Measurements from ENCODE around the gene CAPN1. TPM values are rescaled to one million over a fixed set of nuclear protein-coding genes. Genes with fewer than 3 reads are reported as not detected.
"Not testable (repeated sequence)": the region's sequence is repeated elsewhere in the genome, so short reads cannot be mapped to it uniquely, and the experiment has no call there.

The CAPN1 gene
- total RNA-seq, 2 experiments from 2014 or later = 164 to 167 TPM

DNA sequence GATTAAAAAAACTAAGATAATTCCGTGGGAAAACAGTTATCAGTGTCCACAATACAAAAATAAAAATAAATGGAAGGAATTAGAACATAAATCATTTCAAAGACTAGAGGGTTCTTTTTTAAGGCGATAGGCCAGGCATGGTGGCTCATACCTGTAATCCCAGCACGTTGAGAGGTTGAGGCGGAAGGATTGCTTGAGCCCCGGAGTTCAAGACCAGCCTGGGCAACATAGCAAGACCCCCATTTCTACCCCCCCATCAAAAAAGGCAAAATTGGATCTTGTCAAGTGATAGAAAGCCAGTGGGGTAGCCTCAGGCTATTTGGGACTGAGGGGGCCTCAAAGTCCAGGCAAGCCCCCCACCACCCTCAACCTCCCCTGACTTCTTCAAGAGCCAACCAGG, 59.4 kb downstream of the CAPN1 start:
- Mint-ChIP-seq H3K27me3 (no peaks in the 10 kb centered on the region), H3K9me3 (peaks cover 12% of the 10 kb centered on the region), H3K4me1 (no peaks in the 10 kb centered on the region), H3K4me3 (no peak overlapping the region), H3K36me3 (ENCODE audit: low read depth) (peaks cover 6% of the 10 kb centered on the region), H3K27ac (no peak overlapping the region)
- no peak for DNase-seq
- CTCF ChIA-PET = no interaction called here
- POLR2A ChIA-PET = no interaction called here

DNA sequence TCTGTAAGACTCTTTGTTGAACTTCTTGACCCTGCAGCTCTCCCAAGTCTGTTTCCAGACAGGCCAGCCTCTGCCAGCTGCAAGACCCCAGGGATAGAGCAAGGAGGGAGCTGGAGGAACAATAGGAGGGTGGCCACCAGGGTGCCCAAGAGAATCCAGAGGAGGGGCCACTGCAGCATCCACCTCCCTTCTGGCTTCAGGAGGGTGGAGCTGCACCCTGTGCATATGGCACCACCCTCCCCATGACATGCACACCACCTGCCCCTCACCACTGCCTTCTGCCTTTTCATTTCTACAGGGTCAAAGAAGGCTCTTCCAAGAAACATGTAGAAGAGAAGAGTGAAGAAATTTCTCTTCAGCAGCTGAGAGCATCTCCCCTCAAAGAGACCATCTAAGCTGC, 60.0 kb downstream of the CAPN1 start:
- H3K27ac Mint-ChIP-seq = no peak overlapping the region

GRCh38 chr11:65242389-65242788, 60.7 kb downstream of the CAPN1 start:
- Mint-ChIP-seq H3K9me3 (peaks cover 12% of the 10 kb centered on the region), H3K27ac (no peak overlapping the region), H3K4me3 (no peak overlapping the region), H3K27me3 (no peaks in the 10 kb centered on the region), H3K36me3 (ENCODE audit: low read depth) (peaks cover 6% of the 10 kb centered on the region), H3K4me1 (no peaks in the 10 kb centered on the region)
- POLR2A ChIA-PET = interaction anchor here (1.0 kb wide), 1 partner anchor 19 kb away, joined by 3 read pairs; the partner anchor contains the start of gene POLA2
- CTCF ChIA-PET = no interaction called here
- no peak for DNase-seq

More for the DNA sequence above, 60.0 kb downstream of the CAPN1 start:
- H3K9me3 Mint-ChIP-seq = peaks cover 12% of the 10 kb centered on the region
- H3K27me3 Mint-ChIP-seq = no peaks in the 10 kb centered on the region
- no peak for DNase-seq
- peaks cover 6% of the 10 kb centered on the region for H3K36me3 Mint-ChIP-seq (ENCODE audit: low read depth)
- H3K4me1 Mint-ChIP-seq = no peaks in the 10 kb centered on the region
- POLR2A ChIA-PET = no interaction called here
- no peak overlapping the region for H3K4me3 Mint-ChIP-seq
- CTCF ChIA-PET = no interaction called here

DNA sequence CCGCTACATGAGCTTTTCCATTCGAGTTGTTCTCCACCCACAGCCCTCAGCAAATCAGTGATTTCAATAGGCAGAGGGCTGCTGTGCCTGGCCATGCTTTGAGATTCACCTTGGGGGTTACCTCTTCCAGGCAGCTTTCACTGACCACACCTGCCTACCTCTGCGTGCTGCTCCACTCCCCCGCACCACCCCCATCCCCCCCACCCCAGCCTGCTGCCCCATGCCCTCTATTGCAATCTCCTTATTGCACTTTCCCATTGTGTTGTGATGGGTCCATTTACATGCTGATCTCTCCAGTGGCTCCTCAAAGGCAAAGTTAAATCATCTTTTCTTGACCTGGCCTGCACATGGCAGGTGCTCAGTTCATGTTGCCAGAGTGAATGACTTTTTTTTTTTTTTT, 62.1 kb downstream of the CAPN1 start:
- Mint-ChIP-seq H3K4me1 (no peaks in the 10 kb centered on the region), H3K4me3 (no peak overlapping the region), H3K9me3 (peaks cover 12% of the 10 kb centered on the region), H3K27me3 (no peaks in the 10 kb centered on the region), H3K27ac (no peak overlapping the region), H3K36me3 (ENCODE audit: low read depth) (peaks cover 6% of the 10 kb centered on the region)
- CTCF ChIA-PET = interaction anchor here (1.3 kb wide), 1 partner anchor 18 kb away, joined by 4 read pairs; no protein-coding TSS in a partner anchor
- no peak for DNase-seq
- POLR2A ChIA-PET = interaction anchor here (1.2 kb wide), 1 partner anchor 18 kb away, joined by 3 read pairs; the partner anchor contains the start of gene POLA2

GRCh38 chr11:65245046-65245445, 63.3 kb downstream of the CAPN1 start:
- DNase-seq; H3K27ac Mint-ChIP-seq; CTCF ChIA-PET; H3K4me1 Mint-ChIP-seq; H3K27me3 Mint-ChIP-seq; H3K4me3 Mint-ChIP-seq; H3K36me3 Mint-ChIP-seq (ENCODE audit: low read depth): not testable (repeated sequence)
- H3K9me3 Mint-ChIP-seq = peaks cover 12% of the 10 kb centered on the region
- POLR2A ChIA-PET = interaction anchor here (1.2 kb wide), 1 partner anchor 17 kb away, joined by 3 read pairs; the partner anchor contains the start of gene POLA2

- CTCF ChIA-PET = interaction anchor here (0.6 kb wide), 1 partner anchor 85 kb away, joined by 3 read pairs; no protein-coding TSS in a partner anchor
- no peaks in the 10 kb centered on the region for H3K4me1 Mint-ChIP-seq
- DNase-seq = no peak
- H3K36me3 Mint-ChIP-seq (ENCODE audit: low read depth) = peaks cover 6% of the 10 kb centered on the region
- no peaks in the 10 kb centered on the region for H3K27me3 Mint-ChIP-seq
- peaks cover 12% of the 10 kb centered on the region for H3K9me3 Mint-ChIP-seq
- no peak overlapping the region for H3K27ac Mint-ChIP-seq
- no peak overlapping the region for H3K4me3 Mint-ChIP-seq
- POLR2A ChIA-PET = interaction anchor here (0.6 to 2.4 kb wide), 2 partner anchors 16 to 49 kb away, joined by 3 to 7 read pairs; partner anchors contain the start of gene POLA2
These were observed 64.8 kb downstream of the CAPN1 start for GRCh38 chr11:65246506-65246905.

DNA sequence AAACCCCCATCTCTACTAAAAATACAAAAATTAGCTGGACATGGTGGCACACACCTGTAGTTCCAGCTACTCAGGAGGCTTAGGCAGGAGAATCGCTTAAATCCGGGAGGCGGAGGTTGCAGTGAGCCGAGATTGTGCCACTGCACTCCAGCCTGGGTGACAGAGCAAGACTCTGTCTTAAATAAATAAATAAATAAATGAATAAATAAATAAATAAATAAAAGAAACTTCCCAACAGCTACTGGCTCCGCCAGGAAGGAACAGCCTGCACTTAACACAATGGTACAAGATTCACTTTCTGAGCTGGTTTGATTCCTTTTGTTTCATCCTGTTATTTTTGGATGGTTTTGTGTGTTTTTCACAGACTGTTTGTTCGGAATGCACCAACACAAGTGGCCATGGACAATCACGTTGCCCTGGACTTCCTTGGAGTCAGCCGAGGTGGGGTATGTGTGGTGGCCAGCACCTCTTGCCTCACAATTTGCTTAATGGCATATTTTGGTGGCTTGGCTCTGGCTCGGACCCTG, 66.5 kb downstream of the CAPN1 start:
- ChIA-PET POLR2A (interaction anchor here (2.4 kb wide), 1 partner anchor 14 kb away, joined by 7 read pairs; the partner anchor contains the start of gene POLA2), CTCF (interaction anchor here (1.0 kb wide), 2 partner anchors 22 to 81 kb away, joined by 3 to 4 read pairs; no protein-coding TSS in a partner anchor)
- H3K4me3 Mint-ChIP-seq; H3K36me3 Mint-ChIP-seq (ENCODE audit: low read depth); H3K27ac Mint-ChIP-seq; H3K27me3 Mint-ChIP-seq; H3K9me3 Mint-ChIP-seq; H3K4me1 Mint-ChIP-seq; DNase-seq: not testable (repeated sequence)

- no peak overlapping the region for H3K4me3 Mint-ChIP-seq
- peaks cover 14% of the 10 kb centered on the region for H3K27me3 Mint-ChIP-seq
- H3K36me3 Mint-ChIP-seq (ENCODE audit: low read depth) = no peaks in the 10 kb centered on the region
- no peaks in the 10 kb centered on the region for H3K9me3 Mint-ChIP-seq
- no peak for DNase-seq
- CTCF ChIA-PET = interaction anchor here (0.6 to 2.0 kb wide), 7 partner anchors 11 to 80 kb away, joined by 3 to 9 read pairs (median 4); no protein-coding TSS in a partner anchor
- POLR2A ChIA-PET = interaction anchor here (1.1 to 2.2 kb wide), 4 partner anchors 10 to 116 kb away, joined by 3 to 11 read pairs (median 7); partner anchors contain the start of gene POLA2
- H3K4me1 Mint-ChIP-seq = no peaks in the 10 kb centered on the region
- H3K27ac Mint-ChIP-seq = no peak overlapping the region
These were observed 69.7 kb downstream of the CAPN1 start for GRCh38 chr11:65251476-65251875.

- Mint-ChIP-seq H3K27me3 (peaks cover 14% of the 10 kb centered on the region), H3K4me3 (no peak overlapping the region), H3K36me3 (ENCODE audit: low read depth) (no peaks in the 10 kb centered on the region), H3K9me3 (no peaks in the 10 kb centered on the region), H3K27ac (no peak overlapping the region), H3K4me1 (peaks cover 8% of the 10 kb centered on the region)
- CTCF ChIA-PET = interaction anchor here (0.9 kb wide), 2 partner anchors 29 to 120 kb away, joined by 3 read pairs; no protein-coding TSS in a partner anchor
- POLR2A ChIA-PET = no interaction called here
- DNase-seq = no peak
These were observed 73.0 kb downstream of the CAPN1 start for GRCh38 chr11:65254724-65255123.

DNA sequence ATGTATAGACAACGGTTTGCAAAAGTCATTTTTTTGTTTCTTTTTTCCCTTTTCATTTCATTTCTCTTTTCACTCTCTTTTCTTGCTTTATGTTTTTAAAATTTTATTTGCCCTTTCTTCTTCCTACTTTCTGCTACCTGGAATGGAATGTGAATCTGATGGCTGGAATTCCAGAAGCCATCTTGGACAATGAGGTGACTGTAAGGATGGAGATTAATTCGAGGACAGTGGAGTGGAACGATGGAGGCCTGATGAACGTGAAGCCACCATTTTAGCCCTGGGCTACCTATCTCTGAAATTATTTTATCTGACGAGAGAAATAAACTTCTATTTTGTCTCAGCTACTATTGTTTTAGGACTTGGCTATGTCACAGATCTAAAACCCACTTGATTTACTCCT, 77.3 kb downstream of the CAPN1 start:
- CTCF ChIA-PET = interaction anchor here (1.9 kb wide), 1 partner anchor 16 kb away, joined by 6 read pairs; no protein-coding TSS in a partner anchor
- H3K27ac Mint-ChIP-seq = no peak overlapping the region
- H3K27me3 Mint-ChIP-seq = peaks cover 5% of the 10 kb centered on the region
- no peaks in the 10 kb centered on the region for H3K9me3 Mint-ChIP-seq
- H3K36me3 Mint-ChIP-seq (ENCODE audit: low read depth) = peaks cover 10% of the 10 kb centered on the region
- no peak overlapping the region for H3K4me3 Mint-ChIP-seq
- POLR2A ChIA-PET = no interaction called here
- DNase-seq = no peak
- peaks cover 38% of the 10 kb centered on the region for H3K4me1 Mint-ChIP-seq

GRCh38 chr11:65260302-65260701, 78.6 kb downstream of the CAPN1 start:
- CTCF ChIA-PET = no interaction called here

DNA sequence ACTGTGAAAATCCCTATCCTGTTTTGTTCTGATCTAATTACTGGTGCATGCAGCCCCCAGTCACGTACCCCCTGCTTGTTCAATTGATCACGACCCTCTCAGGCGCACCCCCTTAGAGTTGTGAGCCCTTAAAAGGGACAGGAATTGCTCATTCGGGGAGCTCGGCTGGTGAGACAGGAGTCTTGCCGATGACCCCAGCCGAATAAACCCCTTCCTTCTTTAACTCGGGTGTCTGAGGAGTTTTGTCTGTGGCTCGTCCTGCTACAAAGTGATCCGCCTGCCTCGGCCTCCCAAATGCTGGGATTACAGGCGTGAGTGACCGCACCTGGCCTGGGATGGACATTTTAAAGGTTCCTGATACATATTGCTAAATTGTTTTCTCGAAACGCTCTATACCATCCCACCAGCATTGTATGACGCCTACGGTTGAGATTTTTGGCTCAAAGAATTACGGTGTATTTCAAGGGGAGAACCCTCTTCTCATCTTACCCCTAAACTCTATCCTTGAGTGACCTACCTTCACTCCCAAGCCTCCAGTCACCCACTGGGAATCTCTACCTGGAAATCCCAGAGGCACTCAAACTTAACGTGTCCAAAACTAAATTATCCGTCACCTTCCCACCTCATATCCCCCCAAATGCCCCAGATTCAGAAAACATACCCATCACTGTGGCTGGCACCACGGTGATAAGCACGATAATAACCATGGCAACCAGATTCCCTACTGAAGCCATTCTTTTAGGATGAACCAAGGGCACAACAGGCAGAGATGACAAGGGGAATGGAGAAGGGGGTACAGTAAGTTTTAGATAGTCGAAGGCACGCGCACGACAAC, 79.2 kb downstream of the CAPN1 start:
- Mint-ChIP-seq H3K4me1 (peaks cover 55% of the 10 kb centered on the region), H3K27ac (peak overlapping the region; percentile 92), H3K4me3 (peak overlapping the region; percentile 95), H3K36me3 (ENCODE audit: low read depth) (peaks cover 26% of the 10 kb centered on the region), H3K9me3 (no peaks in the 10 kb centered on the region), H3K27me3 (no peaks in the 10 kb centered on the region)
- CTCF ChIA-PET = interaction anchor here (0.9 to 2.3 kb wide), 11 partner anchors 11 to 247 kb away, joined by 3 to 24 read pairs (median 6); partner anchors contain the start of genes CDC42EP2, DPF2, FAU and MRPL49
- POLR2A ChIA-PET = interaction anchor here (0.7 to 3.0 kb wide), 45 partner anchors 9 to 517 kb away, joined by 3 to 39 read pairs (median 5); partner anchors contain the start of genes CAPN1, CDC42EP2, CDCA5 and DPF2
- DNase-seq = no peak

More at GRCh38 chr11:65260302-65260701, 78.6 kb downstream of the CAPN1 start:
- POLR2A ChIA-PET = no interaction called here
- DNase-seq = no peak
- H3K9me3 Mint-ChIP-seq = no peaks in the 10 kb centered on the region
- peaks cover under 1% of the 10 kb centered on the region for H3K27me3 Mint-ChIP-seq
- peaks cover 21% of the 10 kb centered on the region for H3K36me3 Mint-ChIP-seq (ENCODE audit: low read depth)
- peaks cover 48% of the 10 kb centered on the region for H3K4me1 Mint-ChIP-seq
- H3K27ac Mint-ChIP-seq = no peak overlapping the region
- H3K4me3 Mint-ChIP-seq = peak overlapping the region; percentile 95

Measured in activated CD4-positive, alpha-beta memory T cell treated with anti-CD3 and anti-CD28 coated beads, Interleukin-2, amount 10 ng/mL, durations not matched to agents 7 days and 5 days (primary cell).